Stimulated activated naive CD8-positive, alpha-beta T cell treated with anti-CD3 and anti-CD28 coated beads, Interleukin-15, Interleukin-2, amounts not matched to agents 100 U/mL and 50 U/mL, for 24 hours (primary cell): Measurements from ENCODE around the gene TIMP4.

Experiments used
- ATAC-seq: fragments of 150-1000 bp; cut with Tn5 transposase; one replicate; pipeline ENCODE4 v1.10.0; 2021
- DNase-seq: peaks from one replicate; pipeline ENCODE4 v3.0.0; 2021

Gene TIMP4

GRCh38 chr3:12185172-12185710 lies 26.5 kb upstream of the TIMP4 start:
- ATAC-seq (peak; percentile 12), DNase-seq (no peak)

- ATAC-seq (no peak), DNase-seq (no peak)
Measured at GRCh38 chr3:12184541-12184940, 25.8 kb upstream of the TIMP4 start.

GRCh38 chr3:12182687-12183441 lies 24.2 kb upstream of the TIMP4 start:
- ATAC-seq (no peak), DNase-seq (no peak)

DNA sequence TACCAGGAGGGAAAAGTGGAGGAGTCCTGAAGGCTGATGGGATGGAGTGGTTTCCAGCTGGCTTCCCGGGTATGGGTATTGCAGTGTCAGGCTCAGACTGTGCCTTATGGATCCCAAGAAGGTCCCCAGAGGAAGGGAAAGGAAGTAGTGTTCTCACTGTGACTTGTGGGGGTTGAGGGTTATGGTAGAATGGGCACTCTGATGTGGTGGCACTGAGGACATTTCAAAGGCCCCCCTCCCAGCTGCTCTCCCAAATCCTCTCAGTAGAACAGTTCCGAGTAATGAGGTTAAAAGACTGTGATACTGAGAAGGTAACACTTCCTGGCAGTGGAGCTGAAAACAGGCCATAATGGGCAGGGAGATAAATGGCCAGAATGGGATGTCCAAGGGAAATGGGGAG lies 23.1 kb upstream of the TIMP4 start:
- ATAC-seq (no peak), DNase-seq (no peak)

GRCh38 chr3:12181301-12181700 lies 22.6 kb upstream of the TIMP4 start:
- no peak for DNase-seq
- ATAC-seq: no peak

DNA sequence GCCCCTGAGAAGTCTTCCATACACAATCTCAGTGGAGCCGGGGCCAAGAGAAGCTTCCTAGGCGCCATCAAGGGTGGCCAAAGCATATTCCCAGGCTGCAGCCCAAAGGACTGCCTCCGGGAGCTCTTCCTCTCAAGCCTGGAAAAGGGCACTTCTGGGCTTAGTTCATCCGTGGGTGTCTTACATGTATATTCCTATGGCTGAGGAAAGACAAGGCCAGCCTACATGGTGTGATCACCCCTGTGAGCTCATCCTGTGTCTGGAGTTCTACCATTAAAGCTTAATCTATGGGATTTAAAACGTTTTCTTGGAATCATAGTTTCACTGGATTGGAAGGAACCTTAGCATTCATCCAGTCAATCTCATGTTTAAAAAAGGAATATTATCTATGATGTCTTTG lies 21.9 kb upstream of the TIMP4 start:
- no peak for ATAC-seq
- no peak for DNase-seq

- no peak for ATAC-seq
- no peak for DNase-seq
Measured at GRCh38 chr3:12180218-12180617, 21.5 kb upstream of the TIMP4 start.

DNA sequence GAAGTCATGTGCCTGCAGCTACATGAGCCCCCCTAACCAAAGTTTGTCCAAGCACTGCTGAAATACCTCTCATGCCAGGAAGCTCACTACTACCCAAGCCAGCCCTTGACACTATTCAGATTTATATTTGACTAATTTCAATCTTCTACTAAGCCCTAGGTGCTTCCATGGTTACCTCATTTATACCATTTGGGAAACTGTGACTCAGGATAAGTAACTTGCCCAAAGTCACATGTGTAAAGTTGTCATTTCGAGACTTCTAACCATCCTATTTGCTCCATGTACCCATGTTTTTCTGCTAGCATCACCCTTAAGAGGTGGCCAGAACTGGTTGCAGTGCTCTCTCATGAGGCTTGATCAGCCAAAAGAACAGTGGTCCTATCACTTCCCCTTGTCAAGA lies 20.7 kb upstream of the TIMP4 start:
- DNase-seq (no peak), ATAC-seq (peak; percentile 85)

DNA sequence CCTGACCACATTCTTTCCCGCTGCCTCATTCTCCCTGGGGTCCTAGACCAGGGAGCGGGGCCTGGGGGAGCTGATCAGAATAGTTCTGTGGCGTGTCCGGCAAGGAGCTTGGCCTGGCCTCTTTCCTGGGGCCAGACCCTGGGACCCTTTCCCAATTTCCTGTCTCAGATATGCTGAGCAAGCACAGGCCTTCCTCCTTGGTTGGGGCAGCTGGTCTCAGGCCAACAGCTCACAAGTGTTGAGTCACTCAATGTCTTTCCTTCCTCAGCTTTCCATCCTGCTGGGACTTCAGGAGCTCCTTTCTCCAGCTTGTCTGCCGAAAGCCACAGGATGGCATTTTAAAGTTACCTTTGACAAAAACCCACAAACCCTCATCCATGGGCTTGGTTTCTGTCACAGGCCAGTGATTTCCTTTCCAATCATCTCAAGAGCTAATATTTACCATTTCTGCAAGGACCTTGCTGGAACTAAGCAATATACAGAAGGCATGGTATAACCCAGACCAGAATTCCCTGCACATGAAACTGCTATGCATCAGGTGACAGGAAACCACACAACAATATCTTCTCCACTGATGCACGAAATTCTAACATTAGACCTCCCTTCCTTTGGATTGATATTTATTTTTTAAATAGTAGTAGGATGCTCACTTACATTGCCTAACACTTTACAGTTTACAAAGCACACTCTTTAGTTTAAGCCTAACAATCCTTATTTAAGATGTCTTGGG lies 19.5 kb upstream of the TIMP4 start:
- DNase-seq (no peak), ATAC-seq (no peak)

- ATAC-seq (no peak), DNase-seq (no peak)
Measured at GRCh38 chr3:12177126-12177525, 18.4 kb upstream of the TIMP4 start.

DNA sequence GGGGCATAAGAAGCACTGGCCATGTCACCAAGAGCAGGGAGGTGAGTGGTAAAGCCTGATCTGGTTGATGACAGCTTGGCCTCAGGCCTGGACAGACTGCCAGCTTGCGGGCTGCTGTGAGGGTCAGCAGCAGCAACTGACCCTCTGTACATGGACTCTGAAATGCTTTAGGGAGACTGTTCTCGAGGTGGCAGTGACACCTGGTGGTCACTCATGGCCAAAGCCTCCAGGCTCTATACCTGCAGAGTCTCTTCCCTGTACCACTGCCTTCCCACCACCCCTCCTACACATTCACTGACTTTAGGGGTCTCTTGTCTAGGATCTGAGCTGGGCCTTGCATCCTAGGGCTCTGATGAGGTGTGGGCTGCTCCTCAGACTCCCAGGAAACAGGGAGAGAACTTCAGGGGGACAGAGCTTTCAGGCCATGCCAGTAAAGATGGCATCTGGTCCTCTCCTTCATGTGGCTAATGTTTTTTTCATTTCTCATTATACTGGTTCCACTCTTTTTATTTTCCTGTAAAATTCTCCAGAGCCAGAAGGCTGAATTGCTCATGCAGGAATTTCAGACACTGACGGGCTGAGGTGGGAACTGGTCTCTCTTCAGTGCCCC lies 17.2 kb upstream of the TIMP4 start:
- ATAC-seq (peak; percentile 43), DNase-seq (peak; percentile 62)

GRCh38 chr3:12175137-12175593 lies 16.5 kb upstream of the TIMP4 start:
- no peak for DNase-seq
- no peak for ATAC-seq

GRCh38 chr3:12170207-12170606 lies 11.5 kb upstream of the TIMP4 start:
- DNase-seq (no peak), ATAC-seq (no peak)

DNA sequence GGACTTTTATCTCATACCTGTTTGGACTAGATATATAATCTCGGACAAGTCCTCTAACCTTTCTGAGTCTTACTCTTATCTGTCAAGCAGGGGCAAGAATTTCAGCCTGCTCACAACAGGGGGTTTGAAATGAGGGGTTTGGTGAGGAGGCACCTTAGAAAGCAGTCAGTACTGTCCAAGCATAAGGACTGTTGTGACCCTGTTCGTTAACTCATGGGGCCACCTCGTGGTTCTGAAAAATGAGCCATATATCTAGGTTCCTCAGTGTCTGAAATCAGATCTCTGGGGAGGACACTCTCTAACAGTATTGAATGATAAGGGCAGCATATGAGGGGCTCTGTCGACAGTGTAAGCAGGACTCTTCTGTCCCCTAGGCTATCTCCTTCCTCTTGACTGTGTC lies 7.2 kb upstream of the TIMP4 start:
- DNase-seq: no peak
- ATAC-seq: no peak

GRCh38 chr3:12159227-12159601 lies 502 bp upstream of the TIMP4 start:
- ATAC-seq (no peak), DNase-seq (no peak)

DNA sequence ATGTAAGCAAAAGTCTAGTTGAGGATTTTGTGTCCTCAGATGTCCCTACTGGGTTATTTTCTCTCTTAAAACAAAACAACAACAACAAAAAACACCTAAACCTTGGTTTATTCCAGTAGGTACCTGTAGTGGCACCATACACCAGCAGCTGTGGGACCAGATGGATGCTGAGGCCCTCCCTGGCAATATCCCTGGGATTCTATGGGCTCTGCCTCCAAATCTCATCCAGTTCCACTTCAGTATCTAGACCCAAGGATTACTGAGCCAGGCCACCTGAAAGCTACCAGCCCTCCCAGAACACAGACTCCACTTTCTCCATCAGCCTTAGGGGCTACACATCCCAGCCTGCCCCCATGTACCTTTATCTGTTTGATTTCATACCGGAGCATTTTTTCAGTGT lies 1.7 kb downstream of the TIMP4 start:
- DNase-seq (no peak), ATAC-seq (no peak)

GRCh38 chr3:12155828-12156227 lies 2.9 kb downstream of the TIMP4 start:
- ATAC-seq: no peak
- no peak for DNase-seq

GRCh38 chr3:12155264-12155663 lies 3.4 kb downstream of the TIMP4 start:
- DNase-seq: no peak
- ATAC-seq: peak; percentile 10

DNA sequence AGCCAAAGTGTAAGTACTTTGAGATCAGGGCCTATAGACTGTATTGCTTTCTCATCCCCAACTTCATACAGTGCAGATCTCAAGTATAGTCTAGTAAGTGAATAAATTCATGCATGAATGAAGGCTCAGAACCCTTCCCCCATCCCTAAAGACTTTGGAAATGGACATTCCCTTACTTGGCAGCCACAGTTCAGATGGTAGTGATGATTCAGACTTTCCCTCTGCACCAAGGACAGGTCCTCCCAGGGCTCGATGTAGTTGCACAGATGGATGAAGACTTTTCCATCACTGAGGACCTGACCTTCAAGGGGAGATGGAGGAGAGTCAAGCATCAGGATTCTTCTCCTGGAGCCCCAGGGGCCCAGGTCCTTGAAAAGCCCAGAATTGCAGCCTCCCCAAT lies 4.6 kb downstream of the TIMP4 start:
- no peak for DNase-seq
- ATAC-seq: no peak

DNA sequence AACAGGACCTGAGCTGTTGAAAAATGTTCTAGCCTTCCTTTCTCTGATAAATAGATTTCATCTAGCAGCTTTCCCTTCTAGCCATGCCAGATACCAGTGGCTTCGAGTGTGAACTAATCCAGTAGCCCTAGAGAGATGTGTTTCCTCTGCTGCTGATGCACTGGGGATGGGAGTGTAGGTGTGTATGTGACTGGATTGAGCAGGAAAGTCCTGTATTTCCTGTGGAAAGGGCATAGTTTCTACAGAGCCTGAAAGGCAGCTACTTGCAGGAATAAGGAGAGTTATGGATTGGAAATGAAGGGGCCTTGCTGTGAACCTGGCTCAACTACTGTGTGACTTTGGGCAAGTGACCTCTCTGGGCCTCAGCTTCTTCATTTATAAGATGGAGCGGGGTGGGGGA lies 8.6 kb downstream of the TIMP4 start:
- ATAC-seq (no peak), DNase-seq (no peak)

DNA sequence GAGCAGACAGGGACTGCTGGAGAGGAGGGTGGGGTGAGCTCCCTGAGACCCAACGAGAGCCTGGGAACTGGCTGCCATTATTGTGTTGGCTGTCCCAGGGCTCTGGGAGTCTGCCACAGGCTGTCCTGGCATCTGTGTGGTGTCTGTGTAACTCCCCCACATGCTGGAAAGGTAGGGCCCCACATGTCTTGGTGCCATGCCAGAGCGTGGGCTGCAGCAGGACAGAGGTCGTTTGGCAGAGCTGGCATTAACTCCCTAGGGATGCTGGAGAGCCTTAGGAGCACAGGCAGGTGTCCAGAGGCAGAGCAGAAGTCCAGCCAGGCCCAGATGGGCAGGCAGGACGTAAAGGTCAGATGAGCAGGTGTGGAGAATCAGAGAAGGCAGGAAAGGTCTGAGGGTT lies 9.7 kb downstream of the TIMP4 start:
- ATAC-seq (no peak), DNase-seq (no peak)

GRCh38 chr3:12148183-12148940 lies 10.3 kb downstream of the TIMP4 start:
- ATAC-seq: no peak
- no peak for DNase-seq
